Measurements from ENCODE around the gene ZBTB44.

DNA sequence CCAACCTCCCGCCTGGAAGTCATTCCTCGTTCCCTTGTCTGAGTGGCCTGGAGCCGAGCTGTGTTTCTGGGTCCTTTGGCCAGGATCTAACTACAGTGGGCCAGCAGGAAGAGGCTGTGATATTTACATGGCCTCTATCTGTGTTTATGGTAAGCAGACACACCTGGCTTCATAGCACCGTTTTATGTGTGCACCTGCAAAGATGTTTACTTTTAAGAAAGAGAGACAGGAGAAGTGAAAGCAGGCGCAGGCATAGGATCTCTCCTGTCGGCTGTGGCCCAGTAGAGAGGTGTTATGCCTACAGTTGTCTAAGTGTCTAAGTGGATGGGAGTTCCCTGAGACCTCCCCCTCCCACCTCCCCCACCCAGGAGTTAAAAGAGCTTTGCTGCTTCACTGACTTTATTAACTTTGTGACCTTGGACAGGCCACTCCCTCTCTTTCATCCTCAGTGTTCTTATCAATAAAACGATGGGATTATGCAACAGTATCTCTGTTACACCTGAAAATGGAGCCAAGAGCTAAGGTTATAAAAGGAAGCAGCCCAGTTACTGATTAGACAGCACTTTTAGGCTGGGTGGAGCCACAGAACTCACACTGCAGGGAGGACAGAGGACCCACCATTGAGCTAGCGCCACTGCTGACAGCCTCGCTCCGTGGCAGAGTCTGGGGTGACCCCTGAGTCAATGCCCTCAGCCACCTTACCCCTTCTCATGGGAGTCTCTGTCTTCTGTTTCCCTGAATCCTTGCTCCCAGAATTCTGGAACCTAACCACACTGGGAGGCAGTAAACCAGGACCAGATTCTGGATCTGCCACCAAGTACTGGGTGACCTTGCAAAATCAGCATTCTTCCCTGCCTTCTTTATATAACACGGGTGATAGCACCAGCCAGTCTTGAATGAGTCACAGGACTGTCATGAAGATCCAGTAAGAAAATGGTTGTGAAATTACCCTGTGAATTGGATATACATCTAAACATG is 133.1 kb downstream of the ZBTB44 start:
- TF ChIP-seq GATA3 (IDR thresholded peaks at IDR 0.05; ENCODE audit: low read depth, low read length): no peak
- no peak for TF ChIP-seq GATA2 (IDR thresholded peaks at IDR 0.05; ENCODE audit: low read depth, low read length)
